Thyroid gland (tissue), 4 donors: ENCODE measurements around the gene DCAF8. TPM values are rescaled to one million over a fixed set of nuclear protein-coding genes. Genes with fewer than 3 reads are reported as not detected.
A peak's percentile ranks its signal among the peaks of the same experiment; 100 is the strongest.

Experiments used
- DNase-seq, 2 donors: peaks; one replicate each; pipeline ENCODE4 v3.0.0-alpha.2; 2019
- H3K27ac ChIP-seq, 3 donors: fragments of 200-600 bp; sonication (generic); 1 replicate in 2 of 3; 2 replicates in 1 of 3; pipeline ENCODE4 v1.5.1; 2016 to 2019; ENCODE audit warnings: mild to moderate bottlenecking in 1 of 3, moderate library complexity in 1 of 3
- H3K27me3 ChIP-seq: fragments of 200-600 bp; sonication (generic); one replicate; pipeline ENCODE4 v1.5.1; 2019
- H3K36me3 ChIP-seq, 2 donors: fragments of 200-600 bp; sonication (generic); one replicate each; pipeline ENCODE4 v1.5.1; 2016 to 2019
- H3K4me1 ChIP-seq, 2 donors: fragments of 200-600 bp; sonication (generic); one replicate each; pipeline ENCODE4 v1.5.1; 2017 to 2019
- H3K4me3 ChIP-seq, 3 donors: fragments of 200-600 bp; sonication (generic); replicated peaks in 1 of 3; 1 replicate in 2 of 3; 2 replicates in 1 of 3; pipeline ENCODE4 v1.5.1; 2016; ENCODE audit warnings: mild to moderate bottlenecking in 1 of 3
- H3K9me3 ChIP-seq: fragments of 200-600 bp; sonication (generic); one replicate; pipeline ENCODE4 v1.5.1; 2017
- CTCF ChIP-seq, 6 experiments: fragments of 200-600 bp in 3 of 6; fragments of 450-650 bp in 3 of 6; sonication (generic) in 3 of 6; IDR thresholded peaks; one replicate each; pipeline ENCODE4 v1.5.1; 2016 to 2019; ENCODE audit warnings: antibody characterized with exemption in 6 of 6, mild to moderate bottlenecking in 2 of 6, inconsistent platforms in 1 of 6, moderate library complexity in 1 of 6
- POLR2A ChIP-seq, 2 donors: fragments of 450-650 bp; IDR thresholded peaks; one replicate each; pipeline ENCODE4 v1.6.1; 2017; ENCODE audit warnings: antibody characterized with exemption in 2 of 2, mild to moderate bottlenecking in 2 of 2, moderate library complexity in 1 of 2
- WGBS, 2 donors: methylation state at CpG; one replicate each; pipeline ENCODE4 v1.1.5; 2017; 5-methylcytosine and 5-hydroxymethylcytosine counted together
- intact Hi-C: fragments of 100-400 bp; cut with DNase I; formaldehyde crosslinking; loops from one replicate; pipeline ENCODE4 v1.15.1; 2023
- total RNA-seq, 4 donors: library from RNA; depleted of rRNA; stranded (reverse); fragments of >200 nt; gene quantifications; one replicate each; pipeline ENCODE4 v1.2.3, GENCODE V29; 2016

Gene DCAF8
- total RNA-seq, 4 donors from 2014 or later: 221 to 239 (median 228) TPM

- 79 to 81% methylated on average over 4 of the region's 4 CpGs for WGBS, 2 donors
Observed at GRCh38 chr1:160264795-160265307, 2.5 kb upstream of the DCAF8 start.

GRCh38 chr1:160261556-160261892 is 825 bp downstream of the DCAF8 start:
- WGBS, 2 donors: 0 to 1% methylated on average over 8 of the region's 8 CpGs
- no peak for TF ChIP-seq CTCF (IDR thresholded peaks at IDR 0.05)
- no peak for TF ChIP-seq POLR2A (IDR thresholded peaks at IDR 0.05)
- Histone ChIP-seq H3K36me3 (no peaks in the 10 kb centered on the region), H3K27me3 (no peaks in the 10 kb centered on the region), H3K27ac (peak overlapping the region; percentile 88 to 98 (median 96)), H3K9me3 (no peaks in the 10 kb centered on the region), H3K4me3 (peak overlapping the region; percentile 51 to 80 (median 68)), H3K4me1 (peaks cover 45% of the 10 kb centered on the region in 2 donors)
- peak; percentile 58 to 59 for DNase-seq
- intact Hi-C loops: no loop called here

More at GRCh38 chr1:160264795-160265307, 2.5 kb upstream of the DCAF8 start:
- Histone ChIP-seq H3K27ac (no peak overlapping the region), H3K4me3 (no peak overlapping the region), H3K27me3 (no peaks in the 10 kb centered on the region), H3K4me1 (peaks cover 14 to 16% of the 10 kb centered on the region in 2 donors), H3K36me3 (no peaks in the 10 kb centered on the region), H3K9me3 (no peaks in the 10 kb centered on the region)
- TF ChIP-seq CTCF (IDR thresholded peaks at IDR 0.05): no peak
- no peak for TF ChIP-seq POLR2A (IDR thresholded peaks at IDR 0.05)
- DNase-seq: no peak
- intact Hi-C loops: loop anchor here (2.0 kb wide), 1 partner anchor 18 kb away; no protein-coding TSS in a partner anchor

GRCh38 chr1:160260406-160261382 is 1.7 kb downstream of the DCAF8 start:
- intact Hi-C loops: no loop called here

GRCh38 chr1:160258177-160258798 is 4.1 kb downstream of the DCAF8 start:
- Histone ChIP-seq H3K4me1 (peaks cover 56 to 58% of the 10 kb centered on the region in 2 donors), H3K4me3 (no peak overlapping the region), H3K27me3 (no peaks in the 10 kb centered on the region), H3K9me3 (no peaks in the 10 kb centered on the region), H3K36me3 (no peaks in the 10 kb centered on the region), H3K27ac (peak overlapping the region in 2 of 3 donors; percentile 57 to 82)
- intact Hi-C loops: loop anchor here (10.0 kb wide), 1 partner anchor 153 kb away; no protein-coding TSS in a partner anchor
- TF ChIP-seq POLR2A (IDR thresholded peaks at IDR 0.05) (no peak), CTCF (IDR thresholded peaks at IDR 0.05) (no peak)
- WGBS, 2 donors: 87 to 90% methylated on average over 7 of the region's 7 CpGs
- DNase-seq: no peak

More at GRCh38 chr1:160260406-160261382, 1.7 kb downstream of the DCAF8 start:
- Histone ChIP-seq H3K27ac (peak overlapping the region; percentile 88 to 98 (median 96)), H3K27me3 (no peaks in the 10 kb centered on the region), H3K36me3 (no peaks in the 10 kb centered on the region), H3K9me3 (no peaks in the 10 kb centered on the region), H3K4me3 (peak overlapping the region in 2 of 3 donors; percentile 51 to 80), H3K4me1 (peaks cover 50% of the 10 kb centered on the region in 2 donors)
- no peak for TF ChIP-seq CTCF (IDR thresholded peaks at IDR 0.05)
- no peak for TF ChIP-seq POLR2A (IDR thresholded peaks at IDR 0.05)
- peak; percentile 50 to 57 for DNase-seq
- WGBS, 2 donors: 20 to 23% methylated on average over 6 of the region's 6 CpGs
